GM12878 (cell line): ENCODE data around the gene KCNK17.

ENCODE experiments used
- CEBPB ChIP-seq, 2 experiments: fragments of 150-350 bp in 1 of 2; IDR thresholded peaks; 2 replicates each; pipeline ENCODE4 v1.6.1; 2012 to 2014; ENCODE audit warnings: low read depth in 2 of 2, low read length in 2 of 2, borderline replicate concordance in 1 of 2, inconsistent platforms in 1 of 2
- FOXM1 ChIP-seq: IDR thresholded peaks from 2 replicates; pipeline ENCODE4 v1.6.1; 2012; ENCODE audit warnings: low read depth, mild to moderate bottlenecking, inconsistent platforms, low read length, moderate library complexity
- LARP7 ChIP-seq: fragments of 450-650 bp; IDR thresholded peaks from 2 replicates; pipeline ENCODE4 v1.6.1; 2017; ENCODE audit warnings: mild to moderate bottlenecking
- TF ChIP-seq, protein P1 (sequence below), 3 experiments: IDR thresholded peaks in 2 of 3; conservative IDR thresholded peaks in 1 of 3; 2 replicates each; pipeline ENCODE4 v1.5.1; 2011; ENCODE audit warnings: low read depth in 3 of 3, low read length in 3 of 3, mild to moderate bottlenecking in 3 of 3, control low read depth in 2 of 3, moderate library complexity in 2 of 3, inconsistent platforms in 1 of 3, mixed read lengths in 1 of 3; ENCODE audit not compliant: control insufficient read depth in 2 of 3, insufficient read depth in 1 of 3; ENCODE audit errors: extremely low read depth in 1 of 3

DNA sequence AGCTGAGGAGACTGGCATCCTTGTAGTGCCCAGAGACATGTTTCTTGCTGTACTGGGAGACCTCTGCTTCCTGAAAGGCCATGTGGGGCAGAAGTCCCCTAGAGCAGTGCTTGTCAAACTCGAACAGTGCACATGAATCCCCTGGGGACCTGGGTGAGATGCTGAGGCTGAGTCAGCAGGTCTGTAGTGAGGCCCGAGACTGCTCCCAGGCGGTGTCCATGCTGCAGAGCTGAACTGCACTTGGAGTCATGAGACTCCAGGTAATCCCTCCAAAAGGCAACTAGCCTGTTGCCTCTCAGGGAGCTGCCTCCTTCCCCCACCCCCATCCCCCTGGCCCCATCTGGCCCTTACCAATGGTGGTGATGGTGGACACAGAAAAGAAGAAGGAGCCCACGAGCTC lies 3.7 kb downstream of the KCNK17 start:
- TF ChIP-seq FOXM1 (no peak), LARP7 (no peak), CEBPB (IDR thresholded peaks at IDR 0.05; ENCODE audit: borderline replicate concordance in 1 of 2, low read depth in 2 of 2, low read length in 2 of 2) (no peak)
- TF ChIP-seq, protein P1, sequence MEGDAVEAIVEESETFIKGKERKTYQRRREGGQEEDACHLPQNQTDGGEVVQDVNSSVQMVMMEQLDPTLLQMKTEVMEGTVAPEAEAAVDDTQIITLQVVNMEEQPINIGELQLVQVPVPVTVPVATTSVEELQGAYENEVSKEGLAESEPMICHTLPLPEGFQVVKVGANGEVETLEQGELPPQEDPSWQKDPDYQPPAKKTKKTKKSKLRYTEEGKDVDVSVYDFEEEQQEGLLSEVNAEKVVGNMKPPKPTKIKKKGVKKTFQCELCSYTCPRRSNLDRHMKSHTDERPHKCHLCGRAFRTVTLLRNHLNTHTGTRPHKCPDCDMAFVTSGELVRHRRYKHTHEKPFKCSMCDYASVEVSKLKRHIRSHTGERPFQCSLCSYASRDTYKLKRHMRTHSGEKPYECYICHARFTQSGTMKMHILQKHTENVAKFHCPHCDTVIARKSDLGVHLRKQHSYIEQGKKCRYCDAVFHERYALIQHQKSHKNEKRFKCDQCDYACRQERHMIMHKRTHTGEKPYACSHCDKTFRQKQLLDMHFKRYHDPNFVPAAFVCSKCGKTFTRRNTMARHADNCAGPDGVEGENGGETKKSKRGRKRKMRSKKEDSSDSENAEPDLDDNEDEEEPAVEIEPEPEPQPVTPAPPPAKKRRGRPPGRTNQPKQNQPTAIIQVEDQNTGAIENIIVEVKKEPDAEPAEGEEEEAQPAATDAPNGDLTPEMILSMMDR (IDR thresholded peaks at IDR 0.05 in 2 of 3, conservative IDR thresholded peaks at IDR 0.05 in 1 of 3; ENCODE audit: control insufficient read depth in 2 of 3, extremely low read depth in 1 of 3, insufficient read depth in 1 of 3, low read depth in 3 of 3, low read length in 3 of 3) = no peak
